Measurements from ENCODE around the gene PRR20E.

PRR20E gene

GRCh38 chr13:57191667-57192066 is 24.7 kb downstream of the PRR20E start:
- no peak for DNase-seq (ENCODE audit: low spot score)
- no peak for TF ChIP-seq CTCF (IDR thresholded peaks at IDR 0.05; ENCODE audit: extremely low read depth, missing control alignments)

- DNase-seq (ENCODE audit: low spot score): no peak
Measured at GRCh38 chr13:57212989-57213388, 46.0 kb downstream of the PRR20E start.

More at GRCh38 chr13:57212989-57213388, 46.0 kb downstream of the PRR20E start:
- TF ChIP-seq CTCF (IDR thresholded peaks at IDR 0.05; ENCODE audit: extremely low read depth, missing control alignments): no peak

All from GM20000 (cell line).